ENCODE results near the gene IGFBP3.

DNA sequence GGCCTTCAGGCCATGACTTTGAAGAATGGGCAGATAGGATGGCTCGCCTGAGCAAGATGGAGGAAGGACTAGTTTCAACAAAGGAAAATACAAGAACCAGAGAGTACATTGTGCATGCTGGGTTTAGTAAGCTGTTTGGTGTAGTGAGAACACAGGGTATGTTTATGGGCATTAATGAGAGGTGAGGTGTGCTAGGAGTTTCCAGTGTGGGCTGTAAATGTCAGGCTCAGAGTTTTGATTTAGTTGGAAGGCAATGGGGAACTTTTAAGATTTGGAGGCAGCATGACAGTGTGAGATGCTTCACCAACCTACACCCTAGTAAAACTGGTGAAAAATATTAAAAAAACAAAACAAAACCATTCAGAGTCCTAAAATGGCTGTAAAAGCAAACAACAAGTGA is 19.5 kb downstream of the IGFBP3 start:
- no peak for TF ChIP-seq BDP1 (IDR thresholded peaks at IDR 0.05; ENCODE audit: insufficient read depth, insufficient read length)
- TF ChIP-seq TRIM28 (IDR thresholded peaks at IDR 0.05): no peak
- no peak for TF ChIP-seq POLR2AphosphoS5 (IDR thresholded peaks at IDR 0.05; ENCODE audit: control insufficient read depth, insufficient read depth, low read depth, low read length)
- TF ChIP-seq TEAD1 (CRISPR knock-in tag; IDR thresholded peaks at IDR 0.05): no peak
- TF ChIP-seq U2AF1 (optimal IDR thresholded peaks at IDR 0.05; ENCODE audit: low read depth, low read length): no peak
- no peak for TF ChIP-seq CBX3 (IDR thresholded peaks at IDR 0.05; ENCODE audit: borderline replicate concordance in 1 of 2, low read length in 2 of 2)
- TF ChIP-seq, protein P1, sequence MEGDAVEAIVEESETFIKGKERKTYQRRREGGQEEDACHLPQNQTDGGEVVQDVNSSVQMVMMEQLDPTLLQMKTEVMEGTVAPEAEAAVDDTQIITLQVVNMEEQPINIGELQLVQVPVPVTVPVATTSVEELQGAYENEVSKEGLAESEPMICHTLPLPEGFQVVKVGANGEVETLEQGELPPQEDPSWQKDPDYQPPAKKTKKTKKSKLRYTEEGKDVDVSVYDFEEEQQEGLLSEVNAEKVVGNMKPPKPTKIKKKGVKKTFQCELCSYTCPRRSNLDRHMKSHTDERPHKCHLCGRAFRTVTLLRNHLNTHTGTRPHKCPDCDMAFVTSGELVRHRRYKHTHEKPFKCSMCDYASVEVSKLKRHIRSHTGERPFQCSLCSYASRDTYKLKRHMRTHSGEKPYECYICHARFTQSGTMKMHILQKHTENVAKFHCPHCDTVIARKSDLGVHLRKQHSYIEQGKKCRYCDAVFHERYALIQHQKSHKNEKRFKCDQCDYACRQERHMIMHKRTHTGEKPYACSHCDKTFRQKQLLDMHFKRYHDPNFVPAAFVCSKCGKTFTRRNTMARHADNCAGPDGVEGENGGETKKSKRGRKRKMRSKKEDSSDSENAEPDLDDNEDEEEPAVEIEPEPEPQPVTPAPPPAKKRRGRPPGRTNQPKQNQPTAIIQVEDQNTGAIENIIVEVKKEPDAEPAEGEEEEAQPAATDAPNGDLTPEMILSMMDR (IDR thresholded peaks at IDR 0.05 in 2 of 3, conservative IDR thresholded peaks at IDR 0.05 in 1 of 3; ENCODE audit: insufficient read depth in 2 of 3, low read depth in 1 of 3, low read length in 3 of 3): no peak
